ENCODE results near the gene SFXN3.

SFXN3 gene, protein sequence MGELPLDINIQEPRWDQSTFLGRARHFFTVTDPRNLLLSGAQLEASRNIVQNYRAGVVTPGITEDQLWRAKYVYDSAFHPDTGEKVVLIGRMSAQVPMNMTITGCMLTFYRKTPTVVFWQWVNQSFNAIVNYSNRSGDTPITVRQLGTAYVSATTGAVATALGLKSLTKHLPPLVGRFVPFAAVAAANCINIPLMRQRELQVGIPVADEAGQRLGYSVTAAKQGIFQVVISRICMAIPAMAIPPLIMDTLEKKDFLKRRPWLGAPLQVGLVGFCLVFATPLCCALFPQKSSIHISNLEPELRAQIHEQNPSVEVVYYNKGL

GRCh38 chr10:101031128-101031795, at the start of gene SFXN3, which contains the start of gene PDZD7:
Gene SFXN3 (plus strand): TSS chr10:101031234. CDS start chr10:101034695, 3,461 bp downstream.
Gene PDZD7 (minus strand): TSS chr10:101031129. CDS start chr10:101030219, 910 bp downstream.
- DNase-seq (ENCODE audit: low read depth) = peak; percentile 94

- no peak for DNase-seq (ENCODE audit: low read depth)
Observed at GRCh38 chr10:100982916-100983830, 47.9 kb upstream of the SFXN3 start.

GRCh38 chr10:100983868-100984671, 47.0 kb upstream of the SFXN3 start:
- no peak for DNase-seq (ENCODE audit: low read depth)

DNA sequence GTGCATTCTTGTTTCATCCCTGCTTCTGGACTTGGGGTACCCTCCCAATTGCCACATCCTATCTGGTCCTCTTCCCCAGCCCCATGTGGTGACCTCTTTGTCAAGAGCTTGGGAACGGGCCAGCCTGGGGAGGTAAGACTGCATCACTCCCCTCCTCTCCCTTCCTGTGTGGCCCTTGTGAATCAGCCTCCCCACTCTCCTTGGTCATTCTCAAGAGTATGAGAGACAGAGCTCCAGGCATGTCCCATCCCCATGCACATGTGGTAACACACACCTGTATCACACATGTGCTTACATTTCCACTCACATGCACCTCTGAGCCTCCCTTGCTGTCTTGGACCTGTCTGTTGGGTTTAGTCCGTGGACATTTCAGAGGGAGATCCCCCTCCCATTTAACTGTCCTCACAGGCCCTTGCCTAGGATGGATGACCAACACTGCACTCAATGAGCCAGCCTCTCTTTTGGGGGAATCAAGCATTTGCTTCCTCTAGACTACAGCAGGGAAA, 46.3 kb upstream of the SFXN3 start:
- no peak for DNase-seq (ENCODE audit: low read depth)

DNA sequence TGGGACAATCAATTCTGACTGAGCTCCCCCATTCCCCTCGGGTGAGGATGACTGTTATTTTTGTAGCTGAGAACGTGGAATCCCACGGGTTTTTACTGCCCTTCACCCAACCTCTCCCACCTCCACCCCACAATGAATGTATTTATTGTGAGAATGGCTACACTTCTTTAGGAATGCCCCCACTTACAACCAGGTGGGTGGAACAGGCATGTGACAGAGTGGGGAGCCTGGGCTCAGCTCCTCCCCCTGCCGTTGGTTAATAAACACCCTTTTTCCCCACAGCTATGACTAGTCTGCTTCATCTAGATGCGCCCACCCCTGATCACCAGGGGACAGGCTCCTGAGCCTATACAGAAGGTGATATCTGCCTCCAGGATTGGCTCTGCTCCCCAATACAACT, 45.7 kb upstream of the SFXN3 start:
- DNase-seq (ENCODE audit: low read depth) = no peak

DNA sequence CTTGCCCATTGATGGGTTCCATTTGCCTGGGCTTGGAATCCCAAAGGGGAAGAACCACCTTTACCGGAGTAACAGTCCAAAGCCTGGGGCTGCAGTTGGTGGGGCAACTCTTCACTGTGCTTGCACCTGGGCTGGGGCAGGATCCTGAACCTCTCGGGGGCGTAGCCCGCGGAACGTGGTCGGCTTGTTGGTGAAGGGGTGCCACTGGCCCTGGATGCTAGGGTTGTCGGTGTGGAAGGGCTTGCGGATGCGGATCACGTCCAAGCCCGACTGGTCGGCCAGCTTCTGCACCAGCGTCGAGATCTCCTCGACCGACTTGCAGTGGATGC, 44.4 kb upstream of the SFXN3 start:
- DNase-seq (ENCODE audit: low read depth) = no peak

- DNase-seq (ENCODE audit: low read depth) = peak; percentile 79
Observed at GRCh38 chr10:100986952-100987684, 43.9 kb upstream of the SFXN3 start, which contains the start of the genes MRPL43 and TWNK. Gene MRPL43 (minus strand): TSS chr10:100987497. CDS start chr10:100987443, 54 bp downstream. Gene TWNK (plus strand): TSS chr10:100987543. CDS start chr10:100988211, 668 bp downstream.

DNA sequence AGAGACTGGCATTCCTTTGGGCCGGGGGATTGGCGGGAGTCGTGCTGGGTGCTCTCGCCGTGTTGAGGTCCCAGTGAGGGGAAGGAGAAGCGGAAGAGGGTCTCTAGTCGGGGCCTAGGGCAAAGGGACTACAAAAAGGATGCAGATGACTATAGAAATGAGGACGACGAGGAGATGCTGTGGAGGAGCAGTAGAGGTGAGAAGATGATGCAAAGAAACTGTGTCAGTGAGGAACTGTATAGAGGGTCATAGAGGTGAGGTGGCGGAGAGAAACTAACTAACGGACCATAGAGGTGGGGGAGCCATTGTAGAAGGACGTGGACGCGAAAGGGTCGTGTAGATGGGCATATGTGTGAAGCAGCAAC, 43.4 kb upstream of the SFXN3 start:
- no peak for DNase-seq (ENCODE audit: low read depth)

DNA sequence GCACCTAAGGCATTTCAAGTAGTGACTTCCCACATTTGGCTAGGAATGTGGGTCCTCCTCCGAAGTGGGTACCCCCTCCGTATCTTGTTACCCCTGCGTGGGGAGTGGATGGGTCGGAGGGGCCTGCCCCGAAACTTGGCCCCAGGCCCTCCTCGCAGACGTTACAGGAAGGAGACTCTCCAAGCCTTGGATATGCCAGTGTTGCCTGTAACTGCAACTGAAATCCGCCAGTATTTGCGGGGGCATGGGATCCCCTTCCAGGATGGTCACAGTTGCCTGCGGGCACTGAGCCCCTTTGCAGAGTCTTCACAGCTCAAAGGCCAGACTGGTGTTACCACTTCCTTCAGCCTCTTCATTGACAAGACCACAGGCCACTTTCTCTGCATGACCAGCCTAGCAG, 42.9 kb upstream of the SFXN3 start:
- no peak for DNase-seq (ENCODE audit: low read depth)

DNA sequence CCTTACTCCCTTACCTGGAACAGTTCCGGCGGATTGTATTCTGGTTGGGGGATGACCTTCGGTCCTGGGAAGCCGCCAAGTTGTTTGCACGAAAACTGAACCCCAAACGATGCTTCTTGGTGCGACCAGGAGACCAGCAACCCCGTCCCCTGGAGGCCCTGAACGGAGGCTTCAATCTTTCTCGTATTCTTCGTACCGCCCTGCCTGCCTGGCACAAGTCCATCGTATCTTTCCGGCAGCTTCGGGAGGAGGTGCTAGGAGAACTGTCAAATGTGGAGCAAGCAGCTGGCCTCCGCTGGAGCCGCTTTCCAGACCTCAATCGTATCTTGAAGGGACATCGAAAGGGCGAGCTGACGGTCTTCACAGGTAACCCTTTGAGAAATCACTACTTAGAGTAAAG, 41.9 kb upstream of the SFXN3 start:
- no peak for DNase-seq (ENCODE audit: low read depth)

DNA sequence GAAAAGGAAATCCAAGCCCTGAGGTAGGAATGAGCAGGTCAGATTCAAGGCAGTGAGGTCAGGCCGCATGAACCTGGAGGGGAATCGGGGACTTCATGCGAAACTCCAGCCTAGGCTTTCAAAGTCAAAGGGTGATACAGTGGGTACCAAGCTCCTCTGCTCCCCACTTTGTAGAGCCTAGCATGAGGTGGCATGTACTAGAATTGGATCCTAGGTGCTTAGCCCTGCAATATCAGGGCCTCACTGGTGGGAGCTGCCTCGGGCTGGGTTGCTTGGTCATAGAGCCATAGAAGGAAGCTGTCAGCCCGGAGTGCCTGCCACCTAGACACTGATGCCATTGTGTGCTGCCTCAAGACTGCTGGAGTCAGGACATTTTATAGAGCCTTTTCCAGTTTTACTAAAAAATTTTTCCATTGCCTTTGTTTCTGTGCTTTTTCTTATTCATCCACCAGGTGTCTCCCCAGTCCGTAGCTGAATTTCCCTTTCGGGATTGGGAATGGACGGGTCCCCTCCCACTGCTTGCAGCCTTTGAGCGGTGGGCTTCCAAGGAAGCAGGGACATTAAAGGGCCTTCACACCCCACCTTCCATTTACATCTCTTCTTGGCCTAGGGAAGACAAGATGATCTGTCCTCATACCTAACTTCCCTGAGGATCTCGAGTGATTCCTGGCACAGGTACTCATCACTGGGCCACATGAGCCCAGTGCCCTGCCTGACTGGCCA, 36.9 kb upstream of the SFXN3 start:
- DNase-seq (ENCODE audit: low read depth) = no peak

DNA sequence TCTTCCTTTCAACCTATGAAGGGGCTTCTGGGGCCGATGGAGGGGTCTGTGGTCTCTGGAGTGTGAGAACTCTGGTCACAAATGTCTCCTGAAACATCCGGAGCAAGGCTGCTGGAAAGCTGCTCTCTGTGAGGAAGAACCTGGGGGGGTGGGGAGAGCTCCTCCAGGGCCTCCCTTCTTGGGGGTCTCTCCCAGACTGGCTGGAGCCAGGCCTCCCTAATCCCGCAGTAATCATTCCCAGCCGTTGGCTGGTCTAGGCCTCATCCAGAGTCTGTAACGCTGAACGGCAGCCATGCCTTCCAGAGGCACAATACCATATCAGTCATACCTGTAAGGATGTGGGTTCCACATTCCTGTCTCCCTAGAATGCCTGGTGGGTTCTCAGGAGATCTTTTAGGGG, 35.9 kb upstream of the SFXN3 start:
- no peak for DNase-seq (ENCODE audit: low read depth)

GRCh38 chr10:100996678-100997359, 34.2 kb upstream of the SFXN3 start:
- DNase-seq (ENCODE audit: low read depth) = no peak

- DNase-seq (ENCODE audit: low read depth) = peak; percentile 66
Observed at GRCh38 chr10:100997360-100998182, 33.5 kb upstream of the SFXN3 start.

GRCh38 chr10:100998183-100998990, 32.6 kb upstream of the SFXN3 start:
- DNase-seq (ENCODE audit: low read depth) = peak; percentile 43

DNA sequence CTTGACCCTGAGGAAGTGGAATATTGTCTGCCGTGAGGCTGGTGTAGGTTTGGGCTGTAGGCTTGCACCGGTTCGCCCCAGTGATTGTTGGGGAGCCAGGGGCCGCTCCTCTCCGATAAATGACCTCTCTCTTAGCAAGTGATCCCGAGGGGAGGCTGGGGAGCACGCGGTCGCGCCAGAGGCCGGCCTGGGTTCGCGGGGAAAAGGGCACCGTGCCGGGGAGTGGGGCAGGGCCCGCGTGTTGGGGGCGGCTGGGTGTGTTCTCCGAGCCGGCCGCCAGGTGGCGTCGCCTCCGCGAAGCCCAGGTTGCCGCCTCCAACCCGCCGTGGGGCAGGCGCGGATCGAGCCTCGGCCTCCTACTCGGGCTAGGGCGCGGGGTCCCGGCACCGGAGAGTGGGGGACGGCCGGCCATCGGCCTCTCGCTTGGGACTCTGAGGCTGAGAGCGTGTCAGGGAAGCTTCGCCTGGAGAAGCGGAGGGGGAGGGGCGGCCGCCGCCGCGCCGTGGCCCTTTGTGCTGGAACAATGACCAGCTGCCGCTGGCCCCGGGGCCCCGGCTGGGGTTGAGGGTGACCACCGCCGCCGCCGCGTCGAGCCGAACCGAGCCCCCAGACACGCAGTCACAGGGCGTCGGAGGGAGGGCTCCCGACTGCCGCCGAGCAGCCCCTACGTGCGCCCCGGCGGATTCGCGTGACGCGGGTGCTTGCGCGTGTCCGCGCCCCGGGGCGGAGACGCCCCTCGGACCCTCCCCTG, 31.9 kb upstream of the SFXN3 start:
- peak; percentile 68 for DNase-seq (ENCODE audit: low read depth)

DNA sequence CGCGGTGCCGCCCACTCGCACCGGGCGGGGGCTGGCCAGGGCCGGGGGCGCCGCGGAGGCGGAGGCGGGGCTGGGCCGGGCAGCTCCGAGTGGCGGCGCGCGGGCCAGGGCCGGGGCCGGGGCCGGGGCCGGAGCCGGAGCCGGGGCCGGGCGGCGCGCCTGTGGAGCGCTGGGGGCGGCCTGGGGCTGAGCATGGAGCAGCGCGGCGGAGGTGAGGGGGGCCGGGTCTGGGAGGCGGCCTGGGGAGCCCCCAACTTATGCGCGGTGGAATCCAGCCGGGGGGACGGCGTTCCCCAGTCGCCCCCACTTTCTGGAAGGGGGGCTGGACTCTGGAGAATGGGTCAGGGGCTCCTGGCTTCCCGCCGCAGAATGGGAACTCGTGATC, 31.3 kb upstream of the SFXN3 start, which contains the start of gene LZTS2:
Gene LZTS2, plus strand, starts transcription at position 67 of the 385 bp plus-strand sequence. CDS start 2,731 bp downstream, outside the sequence.
- no peak for DNase-seq (ENCODE audit: low read depth)

All from activated T-helper 9 cell treated with anti-CD3 and anti-CD28 coated beads, Interleukin-2, amount 50 U/mL, for 16 hours (primary cell).